Measurements from ENCODE around the gene CCDC148.
"Not testable (repeated sequence)": the region's sequence is repeated elsewhere in the genome, so short reads cannot be mapped to it uniquely, and the experiment has no call there.

Gene CCDC148

DNA sequence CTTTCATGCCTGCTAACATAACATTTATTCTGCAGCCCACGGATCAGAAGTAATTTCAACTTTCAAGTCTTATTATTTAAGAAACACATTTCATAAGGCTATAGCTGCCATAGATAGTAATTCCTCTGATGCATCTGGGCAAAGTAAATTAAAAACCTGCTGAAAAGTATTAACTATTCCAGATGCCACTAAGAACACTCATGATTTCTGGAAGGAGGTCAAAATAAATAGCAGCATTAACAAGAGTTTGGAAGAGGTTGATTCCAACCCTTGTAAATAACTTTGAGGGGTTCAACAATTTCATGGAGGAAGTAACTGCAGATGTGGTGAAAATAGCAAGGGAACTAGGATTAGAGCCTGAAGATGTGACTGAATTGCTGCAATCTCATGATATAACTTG, 77.6 kb downstream of the CCDC148 start:
- DNase-seq (ENCODE audit: low spot score in 2 of 2): no peak
- no peak overlapping the region for H3K4me3 Mint-ChIP-seq
- H3K36me3 Mint-ChIP-seq: no peaks in the 10 kb centered on the region
- no peaks in the 10 kb centered on the region for H3K4me1 Mint-ChIP-seq
- H3K27ac Mint-ChIP-seq: no peak overlapping the region
- no peaks in the 10 kb centered on the region for H3K9me3 Mint-ChIP-seq
- no peak for ATAC-seq

DNA sequence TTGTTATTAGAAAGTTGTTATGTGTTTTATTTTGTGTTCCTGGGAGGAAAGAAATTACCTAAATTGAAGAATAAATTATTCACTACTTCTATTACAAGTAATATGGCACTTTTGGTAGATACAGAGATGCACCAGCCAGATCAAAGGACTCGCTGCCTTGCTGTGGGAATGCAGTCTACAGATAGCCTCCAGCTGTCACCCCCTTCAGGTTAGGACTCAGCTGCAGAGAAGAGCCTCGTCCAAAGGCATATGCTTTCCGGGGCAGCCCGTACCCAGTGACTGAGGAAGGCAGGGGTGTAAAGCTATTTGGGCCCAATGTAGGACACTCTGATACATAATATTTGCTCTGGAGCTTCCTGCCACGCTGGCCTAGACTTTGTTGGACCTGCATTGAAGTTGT, 90.2 kb downstream of the CCDC148 start:
- ATAC-seq: no peak
- no peak for DNase-seq (ENCODE audit: low spot score in 2 of 2)
- no peaks in the 10 kb centered on the region for H3K36me3 Mint-ChIP-seq
- H3K27ac Mint-ChIP-seq: no peak overlapping the region
- H3K4me3 Mint-ChIP-seq: no peak overlapping the region
- H3K4me1 Mint-ChIP-seq: no peaks in the 10 kb centered on the region
- peaks cover 10% of the 10 kb centered on the region for H3K9me3 Mint-ChIP-seq

DNA sequence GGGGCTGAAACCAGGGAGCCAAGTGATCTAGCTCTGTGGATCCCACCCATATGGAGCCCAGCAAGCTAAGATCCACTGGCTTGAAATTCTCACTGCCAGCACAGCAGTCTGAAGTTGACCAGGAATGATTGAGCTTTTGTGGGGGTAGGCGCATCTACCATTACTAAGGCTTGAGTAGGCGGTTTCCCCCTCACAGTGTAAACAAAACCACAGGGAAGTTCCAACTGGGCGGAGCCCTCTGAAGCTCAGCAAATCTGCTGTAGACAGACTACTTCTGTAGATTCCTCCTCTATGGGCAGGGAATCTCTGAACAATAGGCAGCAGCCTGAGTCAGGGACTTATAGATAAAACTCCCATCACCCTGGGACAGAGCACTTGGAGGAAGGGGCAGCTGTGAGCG, 96.7 kb downstream of the CCDC148 start:
- DNase-seq (ENCODE audit: low spot score in 2 of 2) (no peak), ATAC-seq (peak; percentile 46)
- H3K4me1 Mint-ChIP-seq: no peaks in the 10 kb centered on the region
- no peak overlapping the region for H3K4me3 Mint-ChIP-seq
- no peak overlapping the region for H3K27ac Mint-ChIP-seq
- no peaks in the 10 kb centered on the region for H3K36me3 Mint-ChIP-seq
- peaks cover 10% of the 10 kb centered on the region for H3K9me3 Mint-ChIP-seq

DNA sequence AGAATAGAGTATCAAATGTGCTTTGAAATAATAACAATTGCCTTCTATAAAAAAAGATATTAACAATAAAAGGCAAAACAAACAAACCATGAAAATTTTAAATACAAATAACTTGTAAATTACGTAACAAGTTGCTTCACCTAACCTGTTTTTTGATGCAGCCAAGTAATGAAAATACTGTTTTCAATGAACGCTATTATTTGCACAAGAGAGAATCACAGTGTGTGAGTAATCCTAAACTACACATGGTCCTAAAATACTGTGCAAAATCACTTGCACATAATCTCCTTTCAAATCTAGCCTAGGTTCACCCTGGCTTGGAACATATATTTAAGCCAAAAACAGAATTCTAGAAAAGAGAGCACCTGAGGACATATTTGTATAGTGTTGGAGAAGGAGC, 98.9 kb downstream of the CCDC148 start:
- DNase-seq (ENCODE audit: low spot score in 2 of 2) (no peak), ATAC-seq (no peak)
- Mint-ChIP-seq H3K4me3 (no peak overlapping the region), H3K9me3 (peaks cover 10% of the 10 kb centered on the region), H3K36me3 (no peaks in the 10 kb centered on the region), H3K27ac (no peak overlapping the region), H3K4me1 (no peaks in the 10 kb centered on the region)

DNA sequence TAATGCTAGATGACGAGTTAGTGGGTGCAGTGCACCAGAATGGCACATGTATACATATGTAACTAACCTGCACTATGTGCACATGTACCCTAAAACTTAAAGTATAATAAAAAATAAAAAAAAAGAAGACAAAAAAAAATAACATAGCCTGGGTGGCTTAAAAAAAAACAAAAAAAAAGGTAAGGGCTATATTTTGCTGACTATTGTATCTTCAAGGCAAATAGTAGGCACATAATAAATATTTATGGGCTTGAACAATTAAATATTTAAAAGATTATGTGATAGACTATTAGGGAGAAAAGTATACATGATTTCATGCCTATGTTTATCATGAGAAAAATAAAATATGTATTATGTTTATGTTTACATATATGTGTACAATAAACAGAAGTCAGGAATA, 99.4 kb downstream of the CCDC148 start:
- Mint-ChIP-seq H3K4me1 (no peaks in the 10 kb centered on the region), H3K4me3 (no peak overlapping the region), H3K9me3 (peaks cover 6% of the 10 kb centered on the region), H3K36me3 (no peaks in the 10 kb centered on the region), H3K27ac (no peak overlapping the region)
- no peak for DNase-seq (ENCODE audit: low spot score in 2 of 2)
- no peak for ATAC-seq

DNA sequence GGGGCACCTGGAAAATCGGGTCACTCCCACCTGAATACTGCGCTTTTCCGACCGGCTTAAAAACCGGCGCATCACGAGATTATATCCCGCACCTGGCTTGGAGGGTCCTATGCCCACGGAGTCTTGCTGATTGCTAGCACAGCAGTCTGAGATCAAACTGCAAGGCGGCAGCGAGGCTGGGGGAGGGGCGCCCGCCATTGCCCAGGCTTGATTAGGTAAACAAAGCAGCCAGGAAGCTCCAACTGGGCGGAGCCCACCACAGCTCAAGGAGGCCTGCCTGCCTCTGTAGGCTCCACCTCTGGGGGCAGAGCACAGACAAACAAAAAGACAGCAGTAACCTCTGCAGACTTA, 105.1 kb downstream of the CCDC148 start:
- not testable (repeated sequence) for DNase-seq (ENCODE audit: low spot score in 2 of 2)

DNA sequence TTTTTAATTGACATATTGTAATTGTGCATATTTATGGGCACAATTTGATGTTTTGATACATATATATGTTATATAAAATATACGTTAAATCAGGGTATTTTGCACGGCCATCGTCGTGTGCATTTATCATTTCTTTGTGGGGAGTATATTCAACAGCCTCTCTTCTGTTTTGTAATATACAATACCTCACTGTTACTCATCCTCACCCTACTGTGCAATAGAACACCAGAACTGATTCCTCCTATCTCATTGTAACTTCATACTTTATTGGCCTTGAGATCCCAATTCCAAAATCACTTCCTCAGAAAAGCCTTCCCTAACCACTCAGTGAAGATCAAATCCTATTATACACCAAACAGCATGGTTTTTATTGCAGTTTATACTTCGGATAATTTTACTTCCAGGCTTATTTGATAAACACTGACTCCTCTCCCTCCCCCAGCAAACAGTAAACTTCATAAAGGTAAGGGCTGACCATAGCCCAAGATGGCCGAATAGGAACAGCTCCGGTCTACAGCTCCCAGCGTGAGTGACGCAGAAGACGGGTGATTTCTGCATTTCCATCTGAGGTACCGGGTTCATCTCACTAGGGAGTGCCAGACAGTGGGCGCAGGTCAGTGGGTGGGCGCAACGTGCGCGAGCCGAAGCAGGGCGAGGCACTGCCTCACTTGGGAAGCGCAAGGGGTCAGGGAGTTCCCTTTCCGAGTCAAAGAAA, 105.6 kb downstream of the CCDC148 start:
- ATAC-seq; H3K9me3 Mint-ChIP-seq; H3K27ac Mint-ChIP-seq; H3K4me3 Mint-ChIP-seq; H3K4me1 Mint-ChIP-seq; DNase-seq (ENCODE audit: low spot score in 2 of 2); H3K36me3 Mint-ChIP-seq: not testable (repeated sequence)

More for the DNA sequence above, 105.1 kb downstream of the CCDC148 start:
- H3K4me3 Mint-ChIP-seq, ATAC-seq, H3K9me3 Mint-ChIP-seq, H3K4me1 Mint-ChIP-seq, H3K27ac Mint-ChIP-seq, H3K36me3 Mint-ChIP-seq: not testable (repeated sequence)

DNA sequence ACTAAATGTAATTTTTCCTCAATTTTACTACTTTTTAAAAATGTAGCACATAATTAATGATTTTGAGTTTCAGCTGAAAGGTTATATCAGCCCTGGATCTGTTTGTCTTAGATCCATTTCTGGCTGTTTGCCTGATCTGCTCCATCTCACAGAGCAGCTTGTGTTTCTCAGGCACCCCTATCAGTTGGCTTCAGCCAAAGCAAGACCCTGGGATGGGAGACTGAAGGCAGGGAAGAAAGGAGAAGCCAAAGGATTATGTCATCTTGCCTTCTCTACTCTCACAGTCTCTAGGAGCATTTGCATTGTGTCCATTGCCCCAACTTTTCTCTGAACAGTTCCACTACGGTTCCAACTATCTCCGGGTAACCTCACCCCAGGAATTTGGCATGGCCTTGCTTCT, 110.5 kb downstream of the CCDC148 start:
- Mint-ChIP-seq H3K27ac (no peak overlapping the region), H3K36me3 (no peaks in the 10 kb centered on the region), H3K9me3 (no peaks in the 10 kb centered on the region), H3K4me3 (no peak overlapping the region), H3K4me1 (no peaks in the 10 kb centered on the region)
- ATAC-seq: no peak
- no peak for DNase-seq (ENCODE audit: low spot score in 2 of 2)

DNA sequence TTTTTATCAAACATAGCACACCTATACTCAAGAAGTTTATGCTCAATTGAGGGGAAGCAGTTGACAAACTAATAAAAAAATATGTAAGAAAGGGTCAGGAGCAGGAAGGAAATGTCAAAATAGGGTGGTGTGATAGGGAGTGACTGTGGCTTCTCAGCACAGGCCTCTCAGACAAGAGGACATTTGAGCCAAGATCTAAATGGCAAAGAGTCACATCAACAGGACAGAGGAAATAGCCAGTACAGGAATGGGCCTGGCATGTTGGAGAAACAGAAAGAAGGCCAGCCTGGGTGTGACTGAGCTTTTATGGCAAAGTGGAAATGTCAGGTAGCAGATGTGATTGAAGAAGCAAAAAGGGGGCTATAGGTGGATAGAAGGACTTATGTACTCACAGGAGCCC, 117.0 kb downstream of the CCDC148 start:
- Mint-ChIP-seq H3K4me3 (no peak overlapping the region), H3K4me1 (no peaks in the 10 kb centered on the region), H3K27ac (no peak overlapping the region), H3K36me3 (no peaks in the 10 kb centered on the region), H3K9me3 (no peaks in the 10 kb centered on the region)
- ATAC-seq (no peak), DNase-seq (ENCODE audit: low spot score in 2 of 2) (no peak)

DNA sequence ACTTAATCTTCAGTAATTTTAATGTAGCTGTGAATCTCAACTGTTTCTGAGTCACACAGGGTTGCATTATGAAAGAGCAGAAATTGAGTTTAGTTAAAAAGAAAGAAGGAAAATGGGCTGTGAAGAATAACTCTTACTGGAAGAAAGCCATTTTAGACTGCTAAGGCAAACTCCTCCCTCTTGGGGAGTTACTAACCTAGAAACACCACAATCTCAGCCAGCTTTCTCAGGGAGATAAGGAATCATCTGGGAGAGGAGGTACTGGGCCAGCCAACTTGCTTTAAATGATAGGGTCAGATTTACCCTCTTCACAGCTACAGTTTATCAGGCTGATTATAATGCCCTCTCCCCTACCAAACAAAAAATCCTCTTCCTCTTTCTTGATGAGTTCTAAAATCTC, 119.5 kb downstream of the CCDC148 start:
- H3K9me3 Mint-ChIP-seq: peaks cover 7% of the 10 kb centered on the region
- ATAC-seq (no peak), DNase-seq (ENCODE audit: low spot score in 2 of 2) (no peak)
- H3K36me3 Mint-ChIP-seq: no peaks in the 10 kb centered on the region
- H3K4me3 Mint-ChIP-seq: no peak overlapping the region
- no peak overlapping the region for H3K27ac Mint-ChIP-seq
- no peaks in the 10 kb centered on the region for H3K4me1 Mint-ChIP-seq

DNA sequence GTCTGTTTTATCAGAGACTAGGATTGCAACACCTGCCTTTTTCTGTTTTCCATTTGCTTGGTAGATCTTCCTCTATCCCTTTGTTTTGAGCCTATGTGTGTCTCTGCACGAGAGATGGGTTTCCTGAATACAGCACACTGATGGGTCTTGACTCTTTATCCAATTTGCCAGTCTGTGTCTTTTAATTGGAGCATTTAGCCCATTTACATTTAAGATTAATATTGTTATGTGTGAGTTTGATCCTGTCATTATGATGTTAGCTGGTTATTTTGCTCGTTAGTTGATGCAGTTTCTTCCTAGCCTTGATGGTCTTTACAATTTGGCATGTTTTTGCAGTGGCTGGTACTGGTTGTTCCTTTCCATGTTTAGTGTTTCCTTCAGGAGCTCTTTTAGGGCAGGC, 124.8 kb downstream of the CCDC148 start:
- not testable (repeated sequence) for DNase-seq (ENCODE audit: low spot score in 2 of 2); H3K36me3 Mint-ChIP-seq; H3K4me3 Mint-ChIP-seq; ATAC-seq; H3K27ac Mint-ChIP-seq; H3K4me1 Mint-ChIP-seq
- H3K9me3 Mint-ChIP-seq: peaks cover 13% of the 10 kb centered on the region

DNA sequence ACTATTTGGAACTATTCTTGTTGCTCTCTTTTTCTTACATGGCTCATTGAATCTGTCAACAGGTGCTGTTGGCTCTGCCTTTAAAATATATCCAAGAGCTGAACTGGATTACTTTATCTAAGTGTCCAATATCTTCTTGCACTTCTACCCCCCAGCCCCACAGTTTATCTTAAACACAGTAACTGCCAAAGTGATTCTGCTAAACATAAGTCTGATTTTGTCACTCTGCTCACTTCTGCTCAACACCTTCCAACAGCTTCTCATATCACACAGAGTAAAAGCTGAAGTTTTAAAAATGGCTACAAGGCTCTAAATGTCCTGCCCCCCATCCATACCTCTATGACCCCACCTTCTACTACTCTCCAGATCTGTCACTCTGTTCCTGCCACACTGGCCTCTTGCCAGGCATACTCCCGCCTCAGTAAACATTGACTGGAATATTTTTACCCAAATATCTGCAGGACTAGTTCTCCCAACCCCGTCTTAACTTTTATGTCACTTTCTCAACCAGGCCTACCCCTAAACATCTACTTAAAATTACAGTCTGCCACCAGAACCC, 130.7 kb downstream of the CCDC148 start:
- H3K4me1 Mint-ChIP-seq: no peaks in the 10 kb centered on the region

DNA sequence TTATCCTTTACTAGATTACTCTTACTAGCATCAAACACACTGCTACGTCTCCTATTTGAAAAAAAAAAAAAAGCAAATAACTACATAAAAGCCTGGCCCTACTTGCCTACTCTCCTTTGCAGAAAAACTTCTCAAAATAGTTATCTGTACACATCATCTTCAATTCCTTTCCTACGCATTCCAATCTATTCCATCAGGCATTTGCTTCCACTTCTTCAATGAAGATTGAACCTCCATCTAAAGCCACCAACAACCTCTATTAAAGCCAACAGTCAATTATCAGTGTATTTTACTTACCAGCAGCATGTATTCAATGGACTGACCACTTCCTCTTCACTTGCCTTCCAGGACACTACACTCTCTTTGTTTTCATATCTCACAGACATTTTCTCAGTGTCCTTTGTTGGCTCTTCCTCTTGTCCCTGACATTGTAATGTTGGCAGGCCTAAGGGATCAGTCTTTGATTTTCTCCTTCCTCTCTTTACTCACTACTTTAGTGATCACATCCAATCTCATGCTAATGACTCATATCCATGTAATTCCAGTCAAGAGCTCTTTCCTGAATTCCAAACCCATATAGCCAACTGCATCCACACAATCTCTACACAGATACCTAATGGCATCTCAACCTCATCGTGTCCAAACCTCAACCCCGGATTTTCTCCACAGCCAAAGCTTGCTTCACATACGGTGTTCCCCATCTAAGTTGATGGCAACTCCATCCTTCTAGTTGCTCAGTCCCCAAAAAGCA, 131.3 kb downstream of the CCDC148 start:
- no peak for DNase-seq (ENCODE audit: low spot score in 2 of 2)
- no peak for ATAC-seq
- Mint-ChIP-seq H3K27ac (no peak overlapping the region), H3K4me1 (no peaks in the 10 kb centered on the region), H3K9me3 (peaks cover 2% of the 10 kb centered on the region), H3K4me3 (no peak overlapping the region), H3K36me3 (no peaks in the 10 kb centered on the region)

More for the DNA sequence above, 130.7 kb downstream of the CCDC148 start:
- H3K36me3 Mint-ChIP-seq: no peaks in the 10 kb centered on the region
- H3K27ac Mint-ChIP-seq: no peak overlapping the region
- H3K4me3 Mint-ChIP-seq: no peak overlapping the region
- peaks cover 5% of the 10 kb centered on the region for H3K9me3 Mint-ChIP-seq
- DNase-seq (ENCODE audit: low spot score in 2 of 2) (no peak), ATAC-seq (no peak)

DNA sequence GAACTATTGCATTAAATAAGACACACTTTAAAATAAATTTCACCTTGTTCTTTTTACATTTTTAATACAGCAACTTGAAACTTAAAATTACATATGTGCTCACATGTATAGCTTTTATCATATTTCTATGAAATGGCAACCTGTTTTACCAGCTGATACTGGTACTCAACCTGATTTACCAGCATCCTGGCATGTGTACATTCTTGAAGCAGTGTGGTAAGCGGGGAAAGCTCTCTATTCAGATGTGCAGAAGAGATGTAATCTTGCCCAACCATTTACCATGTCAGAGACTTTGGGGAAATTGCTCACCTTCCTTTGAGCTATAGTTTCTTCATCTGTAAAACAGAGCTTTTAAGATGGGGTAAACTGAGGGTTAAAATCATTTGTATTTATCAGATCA, 133.2 kb downstream of the CCDC148 start:
- Mint-ChIP-seq H3K36me3 (no peaks in the 10 kb centered on the region), H3K4me3 (no peak overlapping the region), H3K9me3 (peaks cover 2% of the 10 kb centered on the region), H3K4me1 (no peaks in the 10 kb centered on the region), H3K27ac (no peak overlapping the region)
- no peak for ATAC-seq
- no peak for DNase-seq (ENCODE audit: low spot score in 2 of 2)

DNA sequence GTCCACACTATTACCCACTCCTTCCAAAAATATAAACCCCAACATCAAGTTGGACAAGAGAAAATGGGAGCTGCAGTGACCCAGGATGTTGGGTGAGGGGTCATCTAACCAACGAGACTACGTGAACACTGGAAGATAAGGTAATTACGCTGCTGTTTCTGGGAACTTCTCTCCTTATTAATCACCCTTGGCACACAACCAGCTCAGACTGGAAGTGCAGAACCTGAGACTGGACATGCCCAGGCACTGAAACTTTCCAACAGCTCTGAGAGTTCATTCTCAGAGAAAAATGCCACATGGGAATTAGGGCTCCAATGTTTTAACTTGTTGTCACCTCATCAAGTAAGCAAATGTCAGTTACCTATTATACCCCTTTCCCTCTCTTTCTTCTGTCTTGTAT, 135.3 kb downstream of the CCDC148 start:
- Mint-ChIP-seq H3K4me3 (no peak overlapping the region), H3K36me3 (no peaks in the 10 kb centered on the region), H3K4me1 (no peaks in the 10 kb centered on the region), H3K27ac (no peak overlapping the region), H3K9me3 (no peaks in the 10 kb centered on the region)
- ATAC-seq: no peak
- no peak for DNase-seq (ENCODE audit: low spot score in 2 of 2)

DNA sequence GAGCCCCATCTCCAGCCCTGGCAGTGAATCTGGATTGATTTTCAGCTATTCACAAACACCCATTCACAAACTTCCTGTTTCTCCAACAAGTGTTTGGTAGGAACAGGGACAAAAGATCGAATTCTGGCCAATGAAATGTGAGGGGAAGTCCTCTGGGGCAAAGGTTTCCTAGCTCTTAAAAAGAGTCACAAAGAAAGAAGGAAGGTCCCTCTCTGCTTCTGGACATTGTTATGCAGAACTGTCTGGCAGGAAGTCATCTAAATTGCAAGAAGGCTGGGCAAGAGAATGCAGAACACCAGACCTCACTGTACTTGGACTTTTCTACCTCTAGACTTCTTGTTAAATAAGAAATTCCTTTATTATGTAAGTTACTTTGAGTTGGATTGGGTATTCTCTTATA, 137.3 kb downstream of the CCDC148 start:
- ATAC-seq: no peak
- DNase-seq (ENCODE audit: low spot score in 2 of 2): no peak
- no peaks in the 10 kb centered on the region for H3K36me3 Mint-ChIP-seq
- no peaks in the 10 kb centered on the region for H3K4me1 Mint-ChIP-seq
- no peaks in the 10 kb centered on the region for H3K9me3 Mint-ChIP-seq
- H3K27ac Mint-ChIP-seq: no peak overlapping the region
- H3K4me3 Mint-ChIP-seq: no peak overlapping the region

Data from stimulated activated effector memory CD8-positive, alpha-beta T cell treated with anti-CD3 and anti-CD28 coated beads, Interleukin-12 subunit alpha, Interleukin-12 subunit beta, amount 100 ng/mL, for 72 hours (primary cell).